ENCODE data around the gene DENND2D. TPM values are rescaled to one million over a fixed set of nuclear protein-coding genes. Genes with fewer than 3 reads are reported as not detected.

Gene DENND2D
- polyA plus RNA-seq, 1 donor from 2014 or later: not detected

DNA sequence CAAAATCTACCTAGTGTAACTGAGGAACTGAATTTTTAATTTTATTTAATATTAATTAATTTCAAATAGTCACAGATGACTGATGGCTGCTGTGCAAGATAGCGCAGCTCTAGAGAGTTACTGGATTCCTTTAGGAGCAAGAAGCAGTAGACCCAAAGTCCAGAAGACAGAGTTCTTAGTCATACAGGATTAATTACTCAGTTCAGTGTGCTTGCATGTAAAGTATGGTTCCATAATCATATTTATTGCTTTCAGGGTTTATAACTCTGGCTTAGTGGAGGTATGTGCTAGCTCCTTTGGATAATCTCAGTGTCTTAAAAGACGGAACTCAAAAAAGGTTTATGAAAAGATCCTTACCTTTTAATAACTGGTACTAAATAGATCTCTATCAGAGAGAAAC is 43.0 kb downstream of the DENND2D start:
- no peaks in the 10 kb centered on the region for H4K20me1 ChIP-seq (ENCODE audit: insufficient read depth)

DNA sequence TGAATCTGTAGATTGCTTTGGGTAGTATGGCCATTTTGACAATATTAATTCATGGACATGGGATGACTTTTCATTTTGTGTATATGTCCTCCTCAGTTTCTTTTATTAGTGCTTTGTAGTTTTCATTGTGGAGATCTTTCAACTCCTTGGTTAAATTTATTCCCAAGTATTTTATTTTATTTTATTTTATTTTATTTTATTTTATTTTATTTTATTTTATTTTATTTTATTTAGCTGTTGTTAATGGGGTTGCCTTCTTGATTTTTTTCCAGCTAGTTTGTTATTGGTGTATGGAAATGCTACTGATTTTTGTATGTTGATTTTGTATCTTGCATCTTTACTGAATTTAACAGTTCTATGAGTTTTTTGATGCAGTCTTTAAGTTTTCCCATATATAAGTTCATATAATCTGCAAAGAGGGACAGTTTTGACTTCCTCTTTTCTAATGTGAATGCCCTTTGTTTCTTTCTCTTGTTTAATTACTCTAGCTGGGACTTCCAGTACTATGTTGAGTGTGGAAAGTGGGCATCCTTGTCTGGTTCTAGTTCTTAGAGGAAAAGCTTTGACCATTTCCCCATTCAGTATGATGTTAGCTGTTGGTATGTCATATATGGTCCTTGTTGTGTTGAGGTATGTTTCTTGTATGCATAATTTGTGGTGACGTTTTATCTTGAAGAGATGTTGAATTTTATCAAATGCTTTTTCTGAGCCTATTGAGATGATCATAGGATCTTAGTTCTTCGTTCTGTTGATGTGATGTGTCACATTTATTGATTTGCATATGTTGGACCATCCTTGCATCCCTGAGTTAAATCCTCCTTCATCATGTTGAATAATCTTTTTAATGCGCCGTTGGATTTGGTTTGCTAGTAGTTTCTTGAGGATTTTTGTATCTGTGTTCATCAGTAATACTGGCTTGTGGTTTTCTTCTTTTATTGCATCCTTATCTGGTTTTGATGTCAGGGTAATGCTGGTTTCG is 46.1 kb downstream of the DENND2D start:
- no peak overlapping the region for H3K27ac ChIP-seq (ENCODE audit: low read length)
- no peaks in the 10 kb centered on the region for H3K27me3 ChIP-seq (ENCODE audit: insufficient read depth, low read depth, low read length)
- no peaks in the 10 kb centered on the region for H4K20me1 ChIP-seq (ENCODE audit: insufficient read depth)
- no peak overlapping the region for H2AFZ ChIP-seq (ENCODE audit: low read depth, low read length)
- no peak overlapping the region for H3K4me3 ChIP-seq (ENCODE audit: low read length)
- no peaks in the 10 kb centered on the region for H3K9me3 ChIP-seq (ENCODE audit: low read length)
- H3K79me2 ChIP-seq (replicated peaks; ENCODE audit: insufficient read depth, low read length): peaks cover 20% of the 10 kb centered on the region
- H3K36me3 ChIP-seq (ENCODE audit: insufficient read depth, low read length): peaks cover 9% of the 10 kb centered on the region
- no peaks in the 10 kb centered on the region for H3K9me2 ChIP-seq (ENCODE audit: insufficient read depth, low read length)
- no peak overlapping the region for H3K4me2 ChIP-seq (ENCODE audit: low read length)
- H3F3A ChIP-seq (ENCODE audit: insufficient read depth, low read length, poor library complexity, severe bottlenecking): no peaks in the 10 kb centered on the region
- no peak overlapping the region for H3K9ac ChIP-seq (ENCODE audit: low read length)
- TF ChIP-seq TAF1 (IDR thresholded peaks at IDR 0.05; ENCODE audit: low read depth): no peak
- TF ChIP-seq POLR2AphosphoS5 (IDR thresholded peaks at IDR 0.05): no peak
- TF ChIP-seq, protein P1, sequence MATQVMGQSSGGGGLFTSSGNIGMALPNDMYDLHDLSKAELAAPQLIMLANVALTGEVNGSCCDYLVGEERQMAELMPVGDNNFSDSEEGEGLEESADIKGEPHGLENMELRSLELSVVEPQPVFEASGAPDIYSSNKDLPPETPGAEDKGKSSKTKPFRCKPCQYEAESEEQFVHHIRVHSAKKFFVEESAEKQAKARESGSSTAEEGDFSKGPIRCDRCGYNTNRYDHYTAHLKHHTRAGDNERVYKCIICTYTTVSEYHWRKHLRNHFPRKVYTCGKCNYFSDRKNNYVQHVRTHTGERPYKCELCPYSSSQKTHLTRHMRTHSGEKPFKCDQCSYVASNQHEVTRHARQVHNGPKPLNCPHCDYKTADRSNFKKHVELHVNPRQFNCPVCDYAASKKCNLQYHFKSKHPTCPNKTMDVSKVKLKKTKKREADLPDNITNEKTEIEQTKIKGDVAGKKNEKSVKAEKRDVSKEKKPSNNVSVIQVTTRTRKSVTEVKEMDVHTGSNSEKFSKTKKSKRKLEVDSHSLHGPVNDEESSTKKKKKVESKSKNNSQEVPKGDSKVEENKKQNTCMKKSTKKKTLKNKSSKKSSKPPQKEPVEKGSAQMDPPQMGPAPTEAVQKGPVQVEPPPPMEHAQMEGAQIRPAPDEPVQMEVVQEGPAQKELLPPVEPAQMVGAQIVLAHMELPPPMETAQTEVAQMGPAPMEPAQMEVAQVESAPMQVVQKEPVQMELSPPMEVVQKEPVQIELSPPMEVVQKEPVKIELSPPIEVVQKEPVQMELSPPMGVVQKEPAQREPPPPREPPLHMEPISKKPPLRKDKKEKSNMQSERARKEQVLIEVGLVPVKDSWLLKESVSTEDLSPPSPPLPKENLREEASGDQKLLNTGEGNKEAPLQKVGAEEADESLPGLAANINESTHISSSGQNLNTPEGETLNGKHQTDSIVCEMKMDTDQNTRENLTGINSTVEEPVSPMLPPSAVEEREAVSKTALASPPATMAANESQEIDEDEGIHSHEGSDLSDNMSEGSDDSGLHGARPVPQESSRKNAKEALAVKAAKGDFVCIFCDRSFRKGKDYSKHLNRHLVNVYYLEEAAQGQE (IDR thresholded peaks at IDR 0.05; ENCODE audit: borderline replicate concordance): no peak
- TF ChIP-seq, protein P2, sequence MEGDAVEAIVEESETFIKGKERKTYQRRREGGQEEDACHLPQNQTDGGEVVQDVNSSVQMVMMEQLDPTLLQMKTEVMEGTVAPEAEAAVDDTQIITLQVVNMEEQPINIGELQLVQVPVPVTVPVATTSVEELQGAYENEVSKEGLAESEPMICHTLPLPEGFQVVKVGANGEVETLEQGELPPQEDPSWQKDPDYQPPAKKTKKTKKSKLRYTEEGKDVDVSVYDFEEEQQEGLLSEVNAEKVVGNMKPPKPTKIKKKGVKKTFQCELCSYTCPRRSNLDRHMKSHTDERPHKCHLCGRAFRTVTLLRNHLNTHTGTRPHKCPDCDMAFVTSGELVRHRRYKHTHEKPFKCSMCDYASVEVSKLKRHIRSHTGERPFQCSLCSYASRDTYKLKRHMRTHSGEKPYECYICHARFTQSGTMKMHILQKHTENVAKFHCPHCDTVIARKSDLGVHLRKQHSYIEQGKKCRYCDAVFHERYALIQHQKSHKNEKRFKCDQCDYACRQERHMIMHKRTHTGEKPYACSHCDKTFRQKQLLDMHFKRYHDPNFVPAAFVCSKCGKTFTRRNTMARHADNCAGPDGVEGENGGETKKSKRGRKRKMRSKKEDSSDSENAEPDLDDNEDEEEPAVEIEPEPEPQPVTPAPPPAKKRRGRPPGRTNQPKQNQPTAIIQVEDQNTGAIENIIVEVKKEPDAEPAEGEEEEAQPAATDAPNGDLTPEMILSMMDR (IDR thresholded peaks at IDR 0.05; ENCODE audit: poor library complexity, severe bottlenecking): no peak
- no peak for TF ChIP-seq SMC3 (conservative IDR thresholded peaks at IDR 0.05; ENCODE audit: poor library complexity)
- no peak for TF ChIP-seq EP300 (conservative IDR thresholded peaks at IDR 0.05; ENCODE audit: poor library complexity, severe bottlenecking)
- no peak for TF ChIP-seq EZH2 (IDR thresholded peaks at IDR 0.05; ENCODE audit: borderline replicate concordance, insufficient read depth, low read length, poor library complexity, severe bottlenecking)
- TF ChIP-seq RAD21 (conservative IDR thresholded peaks at IDR 0.05): no peak

More for the DNA sequence above, 43.0 kb downstream of the DENND2D start:
- peaks cover 9% of the 10 kb centered on the region for H3K36me3 ChIP-seq (ENCODE audit: insufficient read depth, low read length)
- TF ChIP-seq RAD21 (conservative IDR thresholded peaks at IDR 0.05): no peak
- no peak for TF ChIP-seq SMC3 (conservative IDR thresholded peaks at IDR 0.05; ENCODE audit: poor library complexity)
- TF ChIP-seq POLR2AphosphoS5 (IDR thresholded peaks at IDR 0.05): no peak
- no peak for TF ChIP-seq EZH2 (IDR thresholded peaks at IDR 0.05; ENCODE audit: borderline replicate concordance, insufficient read depth, low read length, poor library complexity, severe bottlenecking)
- TF ChIP-seq MXI1 (conservative IDR thresholded peaks at IDR 0.05; ENCODE audit: poor library complexity, severe bottlenecking): no peak
- TF ChIP-seq, protein P2 (IDR thresholded peaks at IDR 0.05; ENCODE audit: poor library complexity, severe bottlenecking): no peak
- no peak for TF ChIP-seq EP300 (conservative IDR thresholded peaks at IDR 0.05; ENCODE audit: poor library complexity, severe bottlenecking)
- no peak for TF ChIP-seq TAF1 (IDR thresholded peaks at IDR 0.05; ENCODE audit: low read depth)
- TF ChIP-seq, protein P1 (IDR thresholded peaks at IDR 0.05; ENCODE audit: borderline replicate concordance): no peak
- H2AFZ ChIP-seq (ENCODE audit: low read depth, low read length): no peak overlapping the region
- no peaks in the 10 kb centered on the region for H3K9me2 ChIP-seq (ENCODE audit: insufficient read depth, low read length)
- H3K4me2 ChIP-seq (ENCODE audit: low read length): no peak overlapping the region
- H3K9ac ChIP-seq (ENCODE audit: low read length): no peak overlapping the region
- no peak overlapping the region for H3K27ac ChIP-seq (ENCODE audit: low read length)
- no peak overlapping the region for H3K4me3 ChIP-seq (ENCODE audit: low read length)
- H3F3A ChIP-seq (ENCODE audit: insufficient read depth, low read length, poor library complexity, severe bottlenecking): no peaks in the 10 kb centered on the region
- no peaks in the 10 kb centered on the region for H3K9me3 ChIP-seq (ENCODE audit: low read length)
- peaks cover 16% of the 10 kb centered on the region for H3K79me2 ChIP-seq (replicated peaks; ENCODE audit: insufficient read depth, low read length)
- no peaks in the 10 kb centered on the region for H3K27me3 ChIP-seq (ENCODE audit: insufficient read depth, low read depth, low read length)

All from neural cell (in vitro differentiated cells).